Activated naive CD4-positive, alpha-beta T cell treated with anti-CD3 and anti-CD28 coated beads for 36 hours (primary cell): ENCODE results near the gene TENT5A. TPM values are rescaled to one million over a fixed set of nuclear protein-coding genes. Genes with fewer than 3 reads are reported as not detected.
"Not testable (repeated sequence)": the region's sequence is repeated elsewhere in the genome, so short reads cannot be mapped to it uniquely, and the experiment has no call there.

Source experiments
- CTCF ChIA-PET: fragments of 350-600 bp; sonication (Branson Sonifier 250); formaldehyde crosslinking; loops from one replicate; lab custom pipeline; 2021; ENCODE audit warnings: antibody characterized with exemption; lab: Charles Lee
- DNase-seq: peaks from one replicate; pipeline ENCODE4 v3.0.0-alpha.2; 2020
- H3K27ac Mint-ChIP-seq: one replicate; pipeline ENCODE4 v1.8.0; 2021; ENCODE audit warnings: mild to moderate bottlenecking, mixed read lengths
- H3K27me3 Mint-ChIP-seq: one replicate; pipeline ENCODE4 v1.8.0; 2021; ENCODE audit warnings: low read depth, mixed read lengths
- H3K36me3 Mint-ChIP-seq: one replicate; pipeline ENCODE4 v1.8.0; 2021; ENCODE audit warnings: low read depth, mixed read lengths
- H3K4me1 Mint-ChIP-seq: one replicate; pipeline ENCODE4 v1.8.0; 2021; ENCODE audit warnings: low read depth, mixed read lengths
- H3K4me3 Mint-ChIP-seq: one replicate; pipeline ENCODE4 v1.8.0; 2021; ENCODE audit warnings: mild to moderate bottlenecking, moderate library complexity, mixed read lengths
- H3K9me3 Mint-ChIP-seq: one replicate; pipeline ENCODE4 v1.8.0; 2021; ENCODE audit warnings: mixed read lengths
- intact Hi-C: fragments of 100-400 bp; cut with micrococcal nuclease; formaldehyde crosslinking; loops from one replicate; pipeline ENCODE4 v1.15.1; 2023
- total RNA-seq, 2 experiments: library from RNA; stranded (reverse); gene quantifications; one replicate each; pipeline ENCODE4 v1.2.3, GENCODE V29; 2021

The TENT5A gene
- total RNA-seq, 2 experiments from 2014 or later = 0.72 to 1.0 TPM

GRCh38 chr6:81747327-81747726 lies 5.2 kb downstream of the TENT5A start:
- DNase-seq = no peak
- intact Hi-C loops = no loop called here
- peaks cover 1% of the 10 kb centered on the region for H3K36me3 Mint-ChIP-seq
- no peak overlapping the region for H3K4me3 Mint-ChIP-seq
- H3K9me3 Mint-ChIP-seq = no peaks in the 10 kb centered on the region
- H3K27ac Mint-ChIP-seq = no peak overlapping the region
- CTCF ChIA-PET = no interaction called here
- peaks cover 7% of the 10 kb centered on the region for H3K27me3 Mint-ChIP-seq
- peaks cover 37% of the 10 kb centered on the region for H3K4me1 Mint-ChIP-seq

DNA sequence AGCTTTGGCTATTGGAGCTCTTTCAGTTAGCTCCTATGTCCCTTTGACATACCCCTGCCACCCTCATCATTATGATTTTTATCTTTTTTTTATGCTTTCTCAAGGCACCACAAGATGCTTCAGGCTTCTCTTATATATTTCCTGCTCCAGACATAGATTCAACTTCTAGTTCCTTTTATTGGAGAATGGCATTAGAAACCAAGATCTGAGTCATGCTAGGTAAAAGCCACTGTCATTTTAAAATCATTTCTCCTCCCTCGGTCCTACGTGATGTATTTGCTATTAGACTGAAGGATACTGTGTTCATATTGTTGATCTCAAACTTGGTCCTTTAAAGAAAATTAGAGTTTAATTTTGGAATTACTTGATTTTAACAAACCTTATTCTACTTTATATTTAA lies 8.3 kb downstream of the TENT5A start:
- CTCF ChIA-PET = no interaction called here
- H3K4me1 Mint-ChIP-seq = peaks cover 13% of the 10 kb centered on the region
- no peak for DNase-seq
- no peaks in the 10 kb centered on the region for H3K9me3 Mint-ChIP-seq
- no peaks in the 10 kb centered on the region for H3K36me3 Mint-ChIP-seq
- H3K27ac Mint-ChIP-seq = no peak overlapping the region
- no peak overlapping the region for H3K4me3 Mint-ChIP-seq
- intact Hi-C loops = no loop called here
- no peaks in the 10 kb centered on the region for H3K27me3 Mint-ChIP-seq

DNA sequence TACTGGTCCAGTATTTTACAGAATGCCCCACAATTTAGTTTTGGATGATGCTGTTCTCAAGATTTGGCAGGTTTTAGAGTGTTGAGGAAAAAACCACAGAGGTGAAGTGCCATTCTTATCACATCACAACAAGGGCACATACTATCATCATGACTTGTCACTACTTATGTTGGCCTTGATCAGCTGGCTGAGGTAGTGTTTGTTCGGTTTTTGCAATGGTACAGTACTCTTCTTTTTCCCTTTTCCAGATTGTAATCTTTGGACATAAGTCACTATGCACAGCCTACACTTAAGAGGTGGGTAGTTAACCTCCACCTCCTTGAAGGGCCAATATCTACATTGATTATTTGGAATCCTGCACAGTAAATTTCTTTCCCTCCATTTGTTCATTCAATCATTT lies 8.8 kb downstream of the TENT5A start:
- Mint-ChIP-seq H3K4me3 (no peak overlapping the region), H3K27me3 (no peaks in the 10 kb centered on the region), H3K4me1 (peaks cover 9% of the 10 kb centered on the region), H3K36me3 (no peaks in the 10 kb centered on the region), H3K9me3 (no peaks in the 10 kb centered on the region), H3K27ac (no peak overlapping the region)
- DNase-seq = no peak
- intact Hi-C loops = no loop called here
- CTCF ChIA-PET = no interaction called here

DNA sequence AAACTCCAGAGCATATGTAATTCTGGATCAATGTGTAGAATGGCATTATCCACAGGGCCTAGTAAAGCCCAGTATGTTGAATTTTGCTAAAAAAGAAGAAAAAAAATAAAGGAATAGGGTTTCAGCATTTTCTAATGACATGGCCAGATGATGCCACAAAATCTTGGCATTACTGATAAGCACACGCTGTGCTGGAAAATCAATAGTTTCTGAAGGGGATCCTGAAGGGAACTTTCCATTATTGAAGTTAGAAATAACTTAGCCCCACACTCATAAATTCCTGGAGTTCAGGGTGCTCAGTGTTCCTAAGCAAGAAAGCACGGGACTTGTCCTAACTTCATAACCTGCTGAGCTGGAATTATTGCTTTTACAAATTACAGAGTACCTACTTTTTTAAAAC lies 10.8 kb downstream of the TENT5A start:
- H3K27ac Mint-ChIP-seq = no peak overlapping the region
- no peak for DNase-seq
- H3K4me1 Mint-ChIP-seq = peaks cover 9% of the 10 kb centered on the region
- intact Hi-C loops = no loop called here
- CTCF ChIA-PET = interaction anchor here (0.9 kb wide), 1 partner anchor 9 kb away, joined by 3 read pairs; no protein-coding TSS in a partner anchor
- H3K27me3 Mint-ChIP-seq = no peaks in the 10 kb centered on the region
- no peaks in the 10 kb centered on the region for H3K36me3 Mint-ChIP-seq
- H3K9me3 Mint-ChIP-seq = no peaks in the 10 kb centered on the region
- no peak overlapping the region for H3K4me3 Mint-ChIP-seq

- H3K36me3 Mint-ChIP-seq, H3K4me3 Mint-ChIP-seq, intact Hi-C loops, H3K27me3 Mint-ChIP-seq, DNase-seq, H3K27ac Mint-ChIP-seq, H3K4me1 Mint-ChIP-seq, H3K9me3 Mint-ChIP-seq: not testable (repeated sequence)
- CTCF ChIA-PET = interaction anchor here (1.2 kb wide), 1 partner anchor 13 kb away, joined by 3 read pairs; no protein-coding TSS in a partner anchor
Observed at GRCh38 chr6:81740591-81740990, 11.9 kb downstream of the TENT5A start.

GRCh38 chr6:81739230-81740195 lies 13.0 kb downstream of the TENT5A start:
- Mint-ChIP-seq H3K4me3 (no peak overlapping the region), H3K27ac (no peak overlapping the region), H3K36me3 (no peaks in the 10 kb centered on the region), H3K4me1 (peaks cover 4% of the 10 kb centered on the region), H3K27me3 (no peaks in the 10 kb centered on the region), H3K9me3 (no peaks in the 10 kb centered on the region)
- DNase-seq = no peak
- CTCF ChIA-PET = interaction anchor here (1.2 kb wide), 1 partner anchor 14 kb away, joined by 3 read pairs; no protein-coding TSS in a partner anchor
- intact Hi-C loops = no loop called here

DNA sequence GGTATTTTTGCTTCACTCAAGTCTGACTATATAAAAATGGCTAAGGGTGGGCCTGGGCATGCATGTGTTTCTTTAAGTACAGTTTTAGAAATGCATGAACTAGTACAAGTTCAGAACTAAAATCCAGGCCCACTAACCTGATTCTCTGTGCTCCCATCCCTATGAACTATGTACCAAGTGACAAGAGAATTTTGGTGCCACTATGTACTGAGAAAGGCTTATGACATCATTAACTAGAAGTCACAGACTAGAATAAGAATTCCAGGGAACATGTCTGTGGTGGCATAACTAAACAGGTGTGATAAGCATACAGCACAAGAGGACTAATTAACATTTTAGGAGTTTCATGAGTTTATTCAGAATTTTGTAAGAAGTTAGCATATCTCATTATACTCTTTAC lies 16.1 kb downstream of the TENT5A start:
- CTCF ChIA-PET = no interaction called here
- DNase-seq = no peak
- no peak overlapping the region for H3K27ac Mint-ChIP-seq

DNA sequence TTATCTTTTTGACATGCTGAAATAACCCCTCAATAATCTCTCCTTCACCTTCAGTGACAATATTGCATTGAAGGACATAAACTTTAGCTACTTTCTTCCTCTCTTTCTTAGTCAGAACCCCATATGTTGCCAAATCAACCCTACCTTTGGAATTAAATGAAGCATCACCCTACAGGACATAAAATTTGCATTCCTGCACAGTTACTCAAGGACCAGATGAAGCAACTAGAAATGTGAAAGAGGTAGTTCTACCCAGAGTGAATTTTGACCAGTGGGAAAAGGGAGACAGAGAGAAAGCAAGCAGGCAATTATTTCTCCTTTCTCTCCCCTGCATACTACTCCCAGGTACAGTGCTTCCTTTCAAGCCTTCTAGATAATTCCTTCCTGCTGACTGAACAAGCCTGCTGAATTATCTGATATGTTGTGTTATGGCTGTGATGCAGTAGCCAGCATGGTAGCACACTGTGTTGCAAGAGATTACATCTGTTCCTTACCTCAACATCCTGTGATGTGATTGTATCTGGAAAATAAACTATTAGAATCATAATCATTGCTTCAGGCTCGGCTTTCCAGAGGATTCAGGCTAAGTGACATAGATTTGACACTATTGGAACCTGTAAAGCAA lies 16.6 kb downstream of the TENT5A start:
- CTCF ChIA-PET = no interaction called here
- Mint-ChIP-seq H3K4me3 (no peak overlapping the region), H3K27ac (no peak overlapping the region), H3K4me1 (no peaks in the 10 kb centered on the region), H3K9me3 (no peaks in the 10 kb centered on the region), H3K27me3 (no peaks in the 10 kb centered on the region), H3K36me3 (no peaks in the 10 kb centered on the region)
- DNase-seq = no peak
- intact Hi-C loops = no loop called here

More for the DNA sequence above, 16.1 kb downstream of the TENT5A start:
- Mint-ChIP-seq H3K4me3 (no peak overlapping the region), H3K36me3 (no peaks in the 10 kb centered on the region), H3K9me3 (no peaks in the 10 kb centered on the region), H3K4me1 (no peaks in the 10 kb centered on the region), H3K27me3 (no peaks in the 10 kb centered on the region)
- intact Hi-C loops = no loop called here

GRCh38 chr6:81734500-81735150 lies 17.9 kb downstream of the TENT5A start:
- Mint-ChIP-seq H3K27ac (no peak overlapping the region), H3K9me3 (no peaks in the 10 kb centered on the region), H3K4me3 (no peak overlapping the region), H3K36me3 (no peaks in the 10 kb centered on the region), H3K4me1 (no peaks in the 10 kb centered on the region), H3K27me3 (no peaks in the 10 kb centered on the region)
- no peak for DNase-seq
- intact Hi-C loops = no loop called here
- CTCF ChIA-PET = interaction anchor here (0.6 to 0.7 kb wide), 2 partner anchors 9 to 1399 kb away, joined by 3 to 4 read pairs; no protein-coding TSS in a partner anchor

DNA sequence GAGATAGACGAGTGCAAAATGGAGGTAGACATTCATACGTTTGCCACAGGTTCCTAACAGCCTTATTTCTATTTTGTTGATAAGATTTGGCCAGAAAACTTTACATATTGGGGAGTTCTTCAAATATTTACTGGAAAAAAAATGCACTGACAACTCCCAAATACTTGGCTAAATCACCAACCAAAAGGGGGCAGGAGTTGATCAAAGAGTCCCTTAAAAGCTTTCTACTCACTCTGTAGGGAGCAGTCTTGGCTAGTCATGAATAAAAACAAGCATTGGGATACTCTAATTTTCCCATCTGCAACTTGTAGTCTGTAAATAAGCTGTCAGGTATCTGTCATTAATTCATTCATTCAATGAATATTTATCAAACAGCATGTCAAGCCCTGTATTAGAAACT lies 18.4 kb downstream of the TENT5A start:
- H3K27ac Mint-ChIP-seq = no peak overlapping the region
- H3K36me3 Mint-ChIP-seq = no peaks in the 10 kb centered on the region
- no peaks in the 10 kb centered on the region for H3K27me3 Mint-ChIP-seq
- no peak overlapping the region for H3K4me3 Mint-ChIP-seq
- H3K4me1 Mint-ChIP-seq = no peaks in the 10 kb centered on the region
- CTCF ChIA-PET = interaction anchor here (0.7 kb wide), 1 partner anchor 1398 kb away, joined by 4 read pairs; no protein-coding TSS in a partner anchor
- intact Hi-C loops = no loop called here
- no peak for DNase-seq
- H3K9me3 Mint-ChIP-seq = no peaks in the 10 kb centered on the region

DNA sequence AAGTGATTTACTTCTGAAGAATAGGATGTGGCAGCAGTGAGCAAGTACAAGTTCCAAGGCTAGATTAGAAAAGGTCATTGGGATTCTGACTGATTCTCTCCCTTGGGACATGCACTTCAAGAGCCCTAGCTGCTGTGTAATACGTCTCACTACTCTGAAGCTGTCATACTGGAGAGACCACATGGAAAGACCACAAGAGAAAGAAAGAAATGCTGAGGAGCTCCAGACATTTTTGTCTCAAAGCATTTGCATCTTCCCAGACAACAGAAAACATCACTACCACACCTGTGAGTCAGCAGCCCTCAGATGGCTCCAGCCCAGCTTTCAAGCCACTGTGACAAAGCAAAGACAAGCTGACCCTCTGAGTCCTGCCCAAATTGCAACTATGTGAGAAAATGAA lies 20.7 kb downstream of the TENT5A start:
- Mint-ChIP-seq H3K9me3 (no peaks in the 10 kb centered on the region), H3K27ac (no peak overlapping the region), H3K27me3 (no peaks in the 10 kb centered on the region), H3K4me1 (peaks cover 11% of the 10 kb centered on the region), H3K4me3 (no peak overlapping the region), H3K36me3 (no peaks in the 10 kb centered on the region)
- DNase-seq = no peak
- intact Hi-C loops = no loop called here
- CTCF ChIA-PET = no interaction called here

DNA sequence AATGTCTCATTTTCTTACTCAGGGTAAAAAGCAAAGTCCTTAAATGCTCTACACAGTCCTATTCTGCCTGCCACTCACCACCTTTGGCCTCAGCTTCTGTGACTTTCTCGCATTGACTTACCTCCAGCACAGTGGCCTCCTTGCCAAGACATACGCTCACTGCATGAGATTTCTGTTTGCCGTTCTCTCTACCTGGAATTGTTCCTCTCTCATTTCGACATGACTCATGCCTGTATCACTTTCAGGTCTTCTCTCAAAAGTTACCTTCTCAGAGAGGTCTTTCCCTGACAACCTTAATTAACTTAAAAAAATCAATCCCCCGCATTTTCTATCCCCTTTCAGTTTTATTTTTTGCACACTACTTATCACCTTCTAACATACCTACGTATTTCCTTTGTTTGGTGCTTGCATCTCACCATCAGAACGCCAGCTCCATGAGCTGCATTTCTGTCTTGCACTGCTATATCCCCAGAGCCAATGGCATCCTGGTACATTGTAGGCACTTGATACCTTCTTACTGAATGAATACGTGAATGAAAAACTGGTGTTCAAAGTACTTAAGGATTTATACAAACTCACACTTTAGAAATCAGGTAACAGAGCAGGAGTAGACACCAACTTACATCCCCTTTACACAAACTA lies 24.5 kb downstream of the TENT5A start:
- CTCF ChIA-PET = no interaction called here
- intact Hi-C loops = loop anchor here (1.0 to 10.0 kb wide), 2 partner anchors 24 to 1563 kb away; partner anchors contain the start of gene TENT5A
- DNase-seq = peak; percentile 48
- Mint-ChIP-seq H3K27me3 (no peaks in the 10 kb centered on the region), H3K4me3 (no peak overlapping the region), H3K4me1 (peaks cover 11% of the 10 kb centered on the region), H3K9me3 (no peaks in the 10 kb centered on the region), H3K27ac (no peak overlapping the region), H3K36me3 (no peaks in the 10 kb centered on the region)
